Measurements from ENCODE around the gene RASL12. TPM values are rescaled to one million over a fixed set of nuclear protein-coding genes. Genes with fewer than 3 reads are reported as not detected.
A peak's percentile ranks its signal among the peaks of the same experiment; 100 is the strongest.

Gene RASL12
- not detected in 2 replicates for total RNA-seq
- total RNA-seq (2013): 0.40 TPM
- polyA plus RNA-seq: not detected in 2 replicates
- polyA minus RNA-seq: not detected in 2 replicates

- H3K27me3 ChIP-seq (replicated peaks in 1 of 4; ENCODE audit: control extremely low read depth in 1 of 4, control insufficient read depth in 3 of 4, insufficient read depth in 4 of 4, low read length in 3 of 4): peaks cover 0 to 26% (median 8%) of the 10 kb centered on the region in 4 experiments
- no peaks in the 10 kb centered on the region for H4K20me1 ChIP-seq (ENCODE audit: control insufficient read depth, insufficient read depth, low read length, poor library complexity, severe bottlenecking)
- ATAC-seq (ENCODE audit: low read depth) (no peak), DNase-seq (no peak)
- peak within 1 kb of the TSS; percentile 42 for H3K4me3 Mint-ChIP-seq
- H3K9me3 ChIP-seq (ENCODE audit: control extremely low read depth in 1 of 3, control insufficient read depth in 2 of 3, insufficient read depth in 1 of 3, low read length in 2 of 3): no peaks in the 10 kb centered on the region
- peaks cover 3 to 4% of the 10 kb centered on the region in 2 donors for H3K4me1 ChIP-seq (ENCODE audit: control insufficient read depth in 2 of 2, insufficient read depth in 2 of 2, low read length in 2 of 2)
- POLR2A ChIA-PET: no interaction called here
- peak within 1 kb of the TSS in 1 of 5 experiments; percentile 3 for H3K4me3 ChIP-seq (ENCODE audit: control extremely low read depth in 1 of 5, extremely low read depth in 1 of 5, insufficient read depth in 1 of 5, low read depth in 2 of 5, low read length in 4 of 5)
- intact Hi-C loops (cut with micrococcal nuclease): no loop called here
- TF ChIP-seq CTCF (IDR thresholded peaks at IDR 0.05) (no peak), EZH2 (IDR thresholded peaks at IDR 0.05; ENCODE audit: borderline replicate concordance, insufficient read depth, low read depth, low read length, poor library complexity, severe bottlenecking) (no peak)
- H2AFZ ChIP-seq (ENCODE audit: insufficient read depth, low read depth, low read length, poor library complexity, severe bottlenecking): no peak within 1 kb of the TSS
- CTCF ChIA-PET: no interaction called here
- H3K27ac Mint-ChIP-seq: no peak within 1 kb of the TSS
- H3K27ac ChIP-seq (ENCODE audit: low read length in 2 of 2): no peak within 1 kb of the TSS
- H3K9ac ChIP-seq (ENCODE audit: low read length): no peak within 1 kb of the TSS
- H3K27me3 Mint-ChIP-seq: peaks cover 36% of the 10 kb centered on the region
- H3K79me2 ChIP-seq (ENCODE audit: control insufficient read depth, insufficient read depth, low read length): no peaks in the 10 kb centered on the region
- H3K4me2 ChIP-seq (replicated peaks; ENCODE audit: low read depth, low read length, poor library complexity, severe bottlenecking): peak within 1 kb of the TSS; percentile 39
- H3K9me3 Mint-ChIP-seq (ENCODE audit: insufficient read depth): no peaks in the 10 kb centered on the region
- H3K4me1 Mint-ChIP-seq: peaks cover 7% of the 10 kb centered on the region
- no peaks in the 10 kb centered on the region for H3K36me3 ChIP-seq (replicated peaks in 1 of 2; ENCODE audit: control extremely low read depth in 1 of 2, control insufficient read depth in 1 of 2, extremely low read depth in 1 of 2, insufficient read depth in 2 of 2, low read length in 1 of 2)
- 13% methylated on average over 58 of the region's 66 CpGs for WGBS (ENCODE audit: insufficient coverage)
These were observed at the start of gene RASL12 for GRCh38 chr15:65067645-65068402. Gene RASL12 (minus strand): TSS chr15:65067991. CDS start chr15:65067835, 156 bp downstream.

- Histone ChIP-seq H3K4me2 (replicated peaks; ENCODE audit: low read depth, low read length, poor library complexity, severe bottlenecking) (no peak overlapping the region), H3K79me2 (ENCODE audit: control insufficient read depth, insufficient read depth, low read length) (no peaks in the 10 kb centered on the region), H3K27ac (ENCODE audit: low read length in 2 of 2) (no peak overlapping the region), H3K4me1 (ENCODE audit: control insufficient read depth in 2 of 2, insufficient read depth in 2 of 2, low read length in 2 of 2) (no peaks in the 10 kb centered on the region), H3K9ac (ENCODE audit: low read length) (no peak overlapping the region), H3K27me3 (replicated peaks in 1 of 4; ENCODE audit: control extremely low read depth in 1 of 4, control insufficient read depth in 3 of 4, insufficient read depth in 4 of 4, low read length in 3 of 4) (no peaks in the 10 kb centered on the region), H3K9me3 (ENCODE audit: control extremely low read depth in 1 of 3, control insufficient read depth in 2 of 3, insufficient read depth in 1 of 3, low read length in 2 of 3) (no peaks in the 10 kb centered on the region), H3K36me3 (replicated peaks in 1 of 2; ENCODE audit: control extremely low read depth in 1 of 2, control insufficient read depth in 1 of 2, extremely low read depth in 1 of 2, insufficient read depth in 2 of 2, low read length in 1 of 2) (peaks cover 14 to 48% of the 10 kb centered on the region in 2 experiments), H2AFZ (ENCODE audit: insufficient read depth, low read depth, low read length, poor library complexity, severe bottlenecking) (no peak overlapping the region), H3K4me3 (ENCODE audit: control extremely low read depth in 1 of 5, extremely low read depth in 1 of 5, insufficient read depth in 1 of 5, low read depth in 2 of 5, low read length in 4 of 5) (no peak overlapping the region), H4K20me1 (ENCODE audit: control insufficient read depth, insufficient read depth, low read length, poor library complexity, severe bottlenecking) (no peaks in the 10 kb centered on the region)
- intact Hi-C loops (cut with micrococcal nuclease): no loop called here
- H3K4me1 Mint-ChIP-seq: no peaks in the 10 kb centered on the region
- no peak for DNase-seq
- no peaks in the 10 kb centered on the region for H3K9me3 Mint-ChIP-seq (ENCODE audit: insufficient read depth)
- POLR2A ChIA-PET: no interaction called here
- TF ChIP-seq EZH2 (IDR thresholded peaks at IDR 0.05; ENCODE audit: borderline replicate concordance, insufficient read depth, low read depth, low read length, poor library complexity, severe bottlenecking) (no peak), CTCF (IDR thresholded peaks at IDR 0.05) (no peak)
- no peak for ATAC-seq (ENCODE audit: low read depth)
- CTCF ChIA-PET: interaction anchor here (0.6 to 0.9 kb wide), 2 partner anchors 17 to 65 kb away, joined by 3 to 4 read pairs; no protein-coding TSS in a partner anchor
- H3K27me3 Mint-ChIP-seq: no peaks in the 10 kb centered on the region
- WGBS (ENCODE audit: insufficient coverage): 100% methylated on average over 1 of the region's 5 CpGs
- H3K27ac Mint-ChIP-seq: no peak overlapping the region
- no peak overlapping the region for H3K4me3 Mint-ChIP-seq
These were observed 47.8 kb upstream of the RASL12 start for GRCh38 chr15:65115542-65115941.

Data from B cell (primary cell).